Stimulated activated CD8-positive, alpha-beta memory T cell treated with anti-CD3 and anti-CD28 coated beads, Interleukin-7, amount 100 ng/mL, for 48 hours (primary cell): ENCODE results near the gene NRK.
"Not testable (repeated sequence)": the region's sequence is repeated elsewhere in the genome, so short reads cannot be mapped to it uniquely, and the experiment has no call there.

ENCODE experiments used
- DNase-seq, 2 donors: peaks; one replicate each; pipeline ENCODE4 v3.0.0-alpha.2; 2020; ENCODE audit warnings: low read depth in 1 of 2; ENCODE audit errors: extremely low read depth in 1 of 2

Gene NRK

DNA sequence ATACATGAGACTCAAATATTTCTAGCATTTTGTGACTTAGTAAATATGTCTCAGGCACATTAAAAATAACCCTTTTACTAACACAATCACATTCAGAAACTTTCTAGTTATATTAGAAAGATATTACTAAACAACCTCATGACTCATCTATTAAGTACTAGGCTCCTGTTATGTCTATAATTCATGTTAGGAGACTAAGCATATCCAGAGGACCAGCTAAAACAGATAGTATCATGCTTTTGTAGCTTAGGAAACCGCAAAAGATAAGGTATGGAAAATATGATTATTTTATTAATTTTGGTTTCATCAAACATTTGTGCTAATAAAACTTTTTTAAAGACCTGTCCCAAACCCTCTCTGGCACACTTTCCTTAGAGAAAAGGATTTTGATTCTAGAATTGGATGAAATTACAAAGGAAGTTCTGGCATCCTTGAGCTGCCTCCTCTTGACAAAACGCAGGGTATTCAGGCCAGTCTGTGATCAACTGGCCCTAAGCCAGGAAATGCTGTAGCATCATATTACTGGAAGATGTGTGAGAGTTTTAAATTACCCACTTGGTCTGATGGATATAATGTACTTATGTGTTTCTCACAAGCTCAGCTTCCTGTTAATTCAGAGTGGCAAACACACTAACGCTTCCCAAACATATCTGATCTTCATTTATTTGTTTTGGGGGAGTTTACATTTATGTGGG, 60.4 kb downstream of the NRK start:
- no peak for DNase-seq

DNA sequence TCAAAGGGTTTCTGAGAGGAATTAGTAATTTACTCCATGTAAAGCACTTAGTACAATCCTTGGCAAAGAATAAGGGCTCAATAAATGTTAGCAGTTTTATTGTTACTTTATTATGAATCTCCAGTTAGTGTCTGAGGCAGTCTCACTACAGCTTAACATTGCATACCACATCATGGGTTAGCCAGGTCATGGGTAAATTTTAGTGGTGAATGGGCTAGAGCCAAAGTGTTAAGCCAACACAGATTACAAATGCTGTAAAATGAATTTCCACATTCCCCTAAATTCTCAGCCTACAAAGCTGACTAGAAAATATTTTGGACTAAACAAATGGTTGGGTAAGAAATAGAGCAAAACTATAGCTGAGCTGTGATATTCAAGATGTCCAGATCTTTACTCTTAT, 72.4 kb downstream of the NRK start:
- no peak for DNase-seq

DNA sequence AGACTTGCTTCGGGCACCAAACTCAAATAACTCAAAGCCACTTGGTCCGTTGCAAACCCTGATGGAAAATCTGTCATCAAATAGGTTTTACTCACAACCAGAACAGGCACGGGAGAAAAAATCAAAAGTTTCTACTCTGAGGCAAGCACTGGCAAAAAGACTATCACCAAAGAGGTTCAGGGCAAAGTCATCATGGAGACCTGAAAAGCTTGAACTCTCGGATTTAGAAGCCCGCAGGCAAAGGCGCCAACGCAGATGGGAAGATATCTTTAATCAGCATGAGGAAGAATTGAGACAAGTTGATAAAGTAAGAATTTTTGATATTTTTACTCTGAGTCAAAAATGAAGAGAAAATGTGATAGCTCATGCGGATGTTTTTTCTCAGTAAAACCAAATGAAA, 87.2 kb downstream of the NRK start:
- DNase-seq = no peak

DNA sequence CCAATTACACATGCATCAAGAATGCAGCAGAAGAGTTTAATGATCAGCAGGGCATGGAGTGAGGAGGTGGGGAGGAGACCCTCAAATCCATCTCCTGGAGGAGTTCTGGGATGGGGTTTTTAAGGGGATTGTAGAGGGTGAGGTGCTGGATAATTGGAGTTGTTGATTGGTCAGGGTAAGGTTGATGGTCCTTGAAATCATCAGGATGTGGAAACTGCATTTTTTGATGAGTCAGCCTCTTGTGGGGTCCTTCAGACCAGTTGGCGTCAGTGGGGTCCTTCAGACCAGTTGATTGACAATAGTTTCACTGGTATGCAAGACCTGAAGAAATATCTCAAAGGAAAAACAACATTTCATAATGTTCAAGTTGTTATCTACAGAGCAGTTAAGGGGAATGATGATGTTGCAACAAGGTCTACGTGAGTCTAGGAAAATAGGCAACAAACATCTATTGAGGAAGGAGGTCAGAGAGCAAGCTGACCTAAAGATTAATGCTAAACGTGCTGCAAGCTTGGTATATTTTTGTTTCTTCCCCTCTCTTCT, 88.3 kb downstream of the NRK start:
- DNase-seq = no peak

DNA sequence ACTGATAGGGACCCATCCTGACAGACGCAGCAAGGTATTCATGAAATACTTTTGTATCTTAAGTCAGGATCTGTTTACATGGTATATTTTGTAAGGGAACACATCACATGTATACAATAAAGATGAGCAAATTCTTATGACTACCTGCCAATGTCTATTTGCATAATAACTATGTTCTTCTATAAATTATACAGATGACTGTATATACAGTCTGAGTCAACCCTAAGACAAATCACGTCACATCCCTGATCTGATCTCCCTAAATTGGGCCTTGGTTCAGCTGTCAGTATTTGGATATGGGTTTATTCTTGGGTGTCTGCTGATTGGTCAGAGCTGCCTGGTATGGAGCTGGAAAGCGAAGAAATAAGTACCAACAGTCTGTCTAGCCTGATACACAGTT, 122.9 kb downstream of the NRK start:
- no peak for DNase-seq

DNA sequence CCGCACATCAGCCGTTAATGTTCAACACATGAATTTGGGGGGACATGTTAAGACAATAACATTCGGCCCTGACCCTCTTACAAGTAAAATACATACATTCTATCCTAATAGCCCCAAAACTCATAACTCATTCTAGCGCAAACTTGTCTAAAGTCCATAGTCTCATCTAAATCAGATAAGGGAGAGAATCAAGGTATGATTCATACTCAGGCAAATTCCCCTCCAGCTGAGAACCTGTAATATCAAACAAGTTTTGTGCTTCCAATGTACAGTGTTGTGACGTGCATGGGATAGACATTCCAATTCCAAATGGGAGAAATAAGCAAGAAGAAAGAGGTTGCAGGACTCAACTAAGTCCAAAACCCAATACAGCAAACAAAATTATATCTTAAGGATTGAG, 147.1 kb downstream of the NRK start:
- DNase-seq = no peak

DNA sequence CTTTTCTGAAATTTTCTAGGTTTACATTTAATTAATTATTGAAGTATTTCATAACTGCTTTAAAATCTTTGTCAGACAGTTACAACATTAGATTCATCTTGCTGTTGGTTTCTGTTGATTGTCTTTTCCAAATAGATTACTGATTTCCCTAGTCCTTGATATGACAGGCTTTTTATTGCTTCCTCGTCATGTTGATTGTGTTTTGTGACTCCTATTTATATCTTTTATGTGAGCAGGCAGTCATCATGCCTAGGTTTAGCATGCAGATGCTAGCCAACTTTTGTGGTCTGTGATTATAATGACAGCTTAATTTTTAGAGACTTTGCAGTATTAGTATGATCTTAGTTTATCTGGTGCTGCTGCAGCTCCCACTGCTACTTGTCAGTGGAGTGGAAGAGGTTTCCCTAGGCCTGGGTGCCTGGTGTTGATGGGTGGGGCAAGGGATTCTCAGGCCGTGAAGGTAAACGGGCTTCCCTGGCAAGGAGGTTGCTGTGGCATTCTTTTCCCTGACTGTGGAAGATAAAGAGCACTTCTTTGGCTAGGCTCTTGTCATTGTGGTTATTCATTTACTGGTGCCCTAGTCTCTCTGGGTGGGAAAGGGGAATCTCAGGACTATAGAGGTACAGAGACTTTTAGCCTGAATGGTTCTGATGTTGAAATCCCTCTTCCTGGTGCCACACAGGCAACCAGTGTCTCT, 150.5 kb downstream of the NRK start:
- no peak for DNase-seq

DNA sequence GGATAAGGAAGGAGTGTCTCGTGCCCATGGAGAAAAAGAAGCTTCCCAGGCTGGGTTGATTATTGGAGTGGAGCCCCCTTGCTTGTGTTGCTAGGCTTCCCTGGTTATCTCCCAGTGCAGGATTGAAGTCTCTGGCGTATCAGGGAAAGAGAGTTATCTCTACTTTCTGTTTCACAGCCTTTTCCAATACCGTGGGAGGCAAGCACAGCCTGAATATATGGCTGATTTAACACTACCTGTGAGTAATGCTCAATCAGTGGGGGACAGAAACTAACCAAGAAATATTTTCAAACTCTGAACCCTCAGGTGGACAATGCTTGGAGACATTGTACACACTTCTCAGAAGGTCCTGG, 151.0 kb downstream of the NRK start:
- no peak for DNase-seq

DNA sequence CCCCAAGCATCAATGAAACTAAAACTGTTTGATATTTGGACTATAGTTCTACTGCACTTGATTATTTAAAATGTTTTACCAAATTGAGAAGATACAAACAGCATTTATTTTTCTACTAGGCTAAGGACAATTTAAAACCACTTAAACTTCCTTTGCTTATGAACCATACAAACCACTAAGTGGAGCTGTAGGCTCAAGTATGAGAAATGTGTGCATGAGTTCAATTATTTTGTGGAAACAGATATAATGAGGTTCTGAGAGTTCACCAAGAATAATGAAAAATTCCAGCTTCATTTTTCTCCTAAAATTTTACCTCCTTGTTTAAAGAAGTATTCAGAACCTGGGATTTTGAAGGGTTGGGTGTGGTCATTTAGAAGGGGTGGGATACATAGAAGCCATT, 153.0 kb downstream of the NRK start:
- DNase-seq = no peak

DNA sequence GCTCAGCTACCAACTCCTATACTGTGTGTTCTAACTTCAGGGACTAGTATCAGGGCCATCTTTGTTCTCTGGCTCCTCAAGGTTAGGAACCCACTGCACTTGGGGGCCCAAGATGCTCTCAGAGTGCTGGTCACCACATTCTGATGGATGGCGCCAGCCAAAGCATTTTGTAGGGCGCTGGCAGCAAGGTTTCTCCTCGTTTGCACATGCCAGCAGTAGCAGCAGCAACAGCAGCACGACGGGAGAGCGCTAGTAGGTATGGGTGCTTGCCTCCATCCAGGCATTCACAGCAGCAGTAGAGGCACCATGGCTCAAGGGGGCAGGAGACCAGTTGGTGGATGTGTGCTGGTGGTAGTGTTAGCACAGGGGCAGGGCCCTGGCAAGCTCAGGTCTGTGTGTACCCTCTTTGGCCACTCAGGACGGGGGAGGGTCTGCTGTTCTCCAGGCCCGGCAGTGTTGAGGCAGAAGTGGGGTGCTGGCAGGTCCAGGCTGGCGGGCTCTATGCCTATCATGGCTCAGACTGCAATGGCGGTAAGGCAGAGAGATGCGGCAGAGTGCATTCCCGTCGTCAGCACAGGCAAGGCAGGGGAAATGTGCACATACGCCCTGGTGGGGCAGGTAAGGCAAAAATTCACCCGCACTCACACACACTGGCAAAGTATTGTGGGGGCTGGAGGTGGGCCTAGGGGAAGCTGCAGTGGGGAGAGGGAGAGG, 159.6 kb downstream of the NRK start:
- DNase-seq = no peak

DNA sequence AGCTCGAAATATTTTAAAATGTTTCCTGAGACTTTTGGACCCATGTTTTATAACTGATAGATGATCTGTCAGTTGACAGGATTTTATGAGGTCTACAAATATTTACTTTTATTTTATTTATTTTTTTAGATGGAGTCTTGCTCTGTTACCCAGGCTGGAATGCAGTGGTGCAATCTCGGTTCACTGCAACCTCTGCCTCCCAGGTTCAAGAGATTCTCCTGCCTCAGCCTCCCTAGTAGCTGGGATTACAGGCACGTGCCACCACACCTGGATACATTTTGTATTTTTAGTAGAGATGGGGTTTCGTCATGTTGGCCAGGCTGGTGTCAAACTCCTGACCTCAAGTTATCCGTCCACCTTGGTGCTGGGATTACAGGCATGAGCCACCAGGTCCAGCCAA, 166.1 kb downstream of the NRK start:
- not testable (repeated sequence) for DNase-seq

DNA sequence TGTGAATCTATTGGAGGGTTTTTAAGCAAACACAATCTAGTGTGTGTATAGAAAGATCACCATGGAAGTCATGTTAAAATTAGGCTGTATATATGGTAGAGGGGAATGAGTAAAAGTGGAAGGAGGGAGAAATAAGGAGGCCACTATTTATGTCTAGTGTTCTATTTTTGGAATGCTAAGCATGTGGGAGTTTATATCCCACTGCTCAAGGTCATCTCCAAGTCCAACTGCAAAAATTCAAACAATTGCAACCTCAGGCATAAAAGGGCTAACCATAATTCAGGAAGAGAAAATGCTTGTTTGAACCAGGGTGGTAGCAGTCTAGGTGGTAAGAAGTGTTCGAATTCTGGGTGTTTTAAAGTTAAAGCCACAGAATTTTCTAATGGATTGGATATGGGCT, 177.0 kb downstream of the NRK start:
- DNase-seq = no peak

DNA sequence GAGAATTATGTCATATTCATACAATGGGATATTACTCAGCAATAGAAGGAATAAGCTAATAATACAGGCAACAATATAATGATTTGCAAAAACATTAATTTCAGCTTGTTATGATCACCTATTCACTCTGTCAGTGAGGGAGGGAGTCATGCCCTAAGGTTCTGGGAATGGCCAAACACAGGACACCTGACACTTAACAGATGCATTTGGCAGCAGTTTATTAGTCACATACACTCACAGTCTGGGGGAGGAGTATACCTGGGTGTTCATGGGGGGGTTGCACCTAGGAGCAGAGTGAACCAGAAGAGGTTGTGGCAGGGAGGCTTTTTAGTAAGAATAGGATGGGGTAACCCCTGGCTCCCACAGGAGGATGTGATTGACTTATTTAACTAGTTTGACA, 177.9 kb downstream of the NRK start:
- no peak for DNase-seq

DNA sequence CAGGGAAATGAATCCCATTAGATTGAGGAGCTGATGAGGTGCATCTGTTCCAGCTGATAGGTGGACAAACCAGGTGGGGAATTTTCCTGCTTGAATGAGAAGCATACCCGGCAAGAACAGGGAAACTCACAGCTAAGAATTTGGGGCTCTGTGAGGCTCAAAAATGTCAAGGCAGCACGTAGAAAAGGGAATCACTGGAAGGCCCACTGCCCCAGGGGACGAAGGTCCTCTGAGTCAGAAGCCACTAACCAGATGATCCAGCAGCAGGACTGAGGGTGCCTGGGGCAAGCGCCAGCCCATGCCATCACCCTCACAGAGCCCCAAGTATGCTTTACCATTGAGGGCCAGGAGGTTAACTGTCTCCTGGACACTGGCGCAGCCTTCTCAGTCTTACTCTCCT, 178.3 kb downstream of the NRK start:
- not testable (repeated sequence) for DNase-seq

DNA sequence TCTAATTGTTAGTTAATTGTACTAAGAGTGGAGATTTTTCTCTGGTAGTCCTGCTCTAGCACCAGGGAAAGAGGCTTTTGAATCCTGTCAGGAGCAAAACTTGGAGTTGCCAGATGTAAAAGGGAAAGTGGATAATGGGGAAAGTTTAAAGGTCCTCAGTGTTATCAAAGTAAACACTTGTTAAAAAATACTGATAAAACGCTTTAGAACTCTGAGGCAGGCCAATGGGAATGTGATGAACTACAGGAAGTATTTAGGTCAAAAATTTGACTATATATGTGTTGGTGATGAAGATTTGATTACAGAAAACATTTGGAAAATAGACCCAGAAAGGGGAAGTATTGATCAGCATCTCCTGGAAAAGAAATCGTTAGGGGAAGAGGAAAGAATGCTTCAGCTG, 183.3 kb downstream of the NRK start:
- no peak for DNase-seq

DNA sequence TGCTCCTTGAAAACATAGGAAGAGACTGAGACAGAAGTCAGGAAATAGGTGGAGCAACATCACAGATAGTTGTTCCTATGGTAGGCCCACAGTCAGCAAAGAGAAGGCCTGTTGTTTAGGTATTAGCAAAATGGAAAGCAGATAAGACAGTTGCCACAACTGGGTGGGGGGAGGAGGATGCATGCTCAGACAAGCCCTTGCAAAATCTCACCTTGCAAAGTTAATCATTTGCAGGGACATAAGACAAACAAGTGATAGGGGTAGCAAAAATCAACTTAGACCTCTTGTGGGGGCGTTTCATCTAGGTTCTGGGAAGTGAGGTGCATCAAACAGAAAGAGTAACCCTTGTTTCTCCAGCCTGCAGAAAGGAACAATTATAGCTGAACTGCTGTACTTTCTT, 185.5 kb downstream of the NRK start:
- no peak for DNase-seq
